ENCODE results near the gene CCDC178.

GRCh38 chr18:33288082-33288716 lies 152.3 kb downstream of the CCDC178 start:
- no peak for TF ChIP-seq POLR2A (IDR thresholded peaks at IDR 0.05; ENCODE audit: low read depth, low read length)
- TF ChIP-seq POLR2AphosphoS5 (IDR thresholded peaks at IDR 0.05; ENCODE audit: low read depth, low read length), result no peak
- TF ChIP-seq TAF1 (IDR thresholded peaks at IDR 0.05; ENCODE audit: borderline replicate concordance, low read depth, low read length), result no peak
